HG02981 (cell line): Measurements from ENCODE around the gene NIT1.

Source experiments
- ATAC-seq: cut with Tn5 transposase; IDR thresholded peaks from one replicate; pipeline ENCODE4 v1.9.1; 2021; ENCODE audit warnings: mild to moderate bottlenecking, moderate library complexity; ENCODE audit not compliant: unreplicated experiment

NIT1 gene

DNA sequence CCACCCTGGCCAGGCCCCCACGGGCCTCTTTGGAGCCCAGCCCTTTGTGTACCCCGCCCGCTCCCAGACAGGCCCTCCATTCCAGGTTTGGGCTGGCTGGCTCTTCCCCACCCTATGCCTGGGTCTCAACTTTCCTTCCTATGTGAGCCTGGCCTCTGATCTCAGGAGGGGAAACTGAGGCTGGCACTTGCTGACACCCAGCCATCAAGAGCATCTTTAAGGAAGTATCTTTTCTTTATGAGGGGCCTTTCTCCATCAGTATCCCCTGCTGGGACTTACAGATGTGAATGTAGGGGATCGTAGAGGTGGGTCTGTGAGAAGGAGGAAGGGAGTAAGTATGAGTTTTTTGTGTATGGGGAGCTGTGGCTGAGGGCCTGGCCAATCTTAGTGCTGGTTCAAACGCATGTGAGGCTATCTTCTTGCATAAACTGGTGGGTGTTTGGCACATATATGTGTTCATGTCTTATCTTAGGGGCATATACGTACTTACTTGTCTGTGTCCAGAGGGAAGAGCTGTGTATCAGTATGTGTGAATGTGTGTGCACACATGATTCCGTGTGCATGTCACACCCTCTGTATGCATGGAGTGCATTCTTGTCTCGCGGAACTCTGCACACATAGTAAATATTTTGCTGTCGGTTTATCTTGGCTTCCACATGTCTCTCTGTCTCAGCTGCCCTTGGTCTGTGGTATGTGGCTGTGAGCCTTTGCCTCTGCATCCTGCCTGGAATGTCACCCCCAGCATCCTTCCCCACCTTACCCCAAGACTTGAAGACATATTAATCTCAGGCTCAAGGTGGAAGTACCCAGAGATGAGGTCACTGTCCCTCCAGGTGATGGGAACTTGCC lies 33.9 kb upstream of the NIT1 start:
- no peak for ATAC-seq

- ATAC-seq = no peak
Observed at GRCh38 chr1:161084597-161084988, 33.3 kb upstream of the NIT1 start.

- ATAC-seq = no peak
Observed at GRCh38 chr1:161085165-161085564, 32.7 kb upstream of the NIT1 start.

GRCh38 chr1:161086457-161086856 lies 31.4 kb upstream of the NIT1 start:
- ATAC-seq = no peak

DNA sequence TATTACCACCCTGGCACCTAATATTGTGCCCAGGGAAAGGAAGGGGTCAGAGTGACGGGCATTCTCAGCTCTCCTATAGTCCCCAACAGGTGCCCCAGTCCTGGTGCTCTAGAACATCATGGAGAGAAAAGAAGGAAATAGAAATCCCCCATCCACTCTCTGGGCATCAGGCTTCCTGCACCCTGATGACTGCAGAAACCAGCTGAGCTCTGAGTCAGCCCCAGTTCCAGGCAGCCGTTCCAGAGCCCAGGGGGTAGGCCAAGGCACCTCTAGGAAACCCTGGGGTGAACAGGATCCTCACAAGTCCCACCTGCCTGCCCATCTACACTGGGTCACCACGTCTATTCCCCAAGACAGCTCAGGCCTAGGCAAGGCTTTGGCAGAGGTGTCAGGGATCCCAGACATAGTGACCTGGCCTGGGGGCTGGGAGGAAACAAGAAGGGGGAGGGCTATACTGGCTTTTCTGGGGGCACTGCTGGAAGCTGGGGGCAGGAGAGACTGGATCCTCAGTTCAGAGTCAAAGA lies 29.3 kb upstream of the NIT1 start:
- no peak for ATAC-seq

DNA sequence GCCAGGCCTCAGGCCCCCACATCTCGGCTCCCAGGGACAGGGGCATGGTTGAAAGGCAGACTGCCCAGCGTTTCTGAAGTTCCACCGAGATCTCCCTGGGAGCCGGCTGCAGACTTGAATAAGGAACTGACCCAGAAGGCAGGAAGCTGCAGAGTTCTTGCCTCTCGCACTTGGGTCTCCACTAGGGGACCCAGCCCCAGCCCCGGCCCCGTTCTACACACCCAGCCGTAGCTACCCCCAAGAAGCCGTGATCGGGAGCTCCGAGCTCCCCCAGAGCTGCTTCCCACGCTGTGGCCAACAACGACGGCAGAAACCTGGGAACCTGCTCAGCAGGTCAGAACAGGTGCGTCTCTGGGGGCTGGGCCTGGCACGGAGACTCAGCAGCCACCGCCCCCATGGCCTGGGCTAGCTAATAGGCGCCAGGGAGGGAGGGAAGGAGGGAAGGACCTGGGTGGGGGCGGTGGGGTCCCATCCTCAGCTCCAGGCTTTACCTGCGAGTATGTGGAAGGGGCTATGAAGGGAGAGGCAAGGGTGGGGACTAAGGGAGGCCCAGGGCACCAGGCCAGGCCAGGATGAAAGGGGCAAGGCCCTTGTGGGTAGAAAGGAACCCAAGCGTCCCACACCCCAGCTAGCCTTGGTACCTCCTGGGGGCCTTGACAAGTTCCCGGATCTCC lies 28.5 kb upstream of the NIT1 start, which contains the start of gene NECTIN4:
TSS of gene NECTIN4 (minus strand) at position 308 of the 674 bp plus-strand sequence. CDS start at position 46, 262 bp downstream.
- no peak for ATAC-seq

- ATAC-seq = no peak
Observed at GRCh38 chr1:161089938-161090337, 28.0 kb upstream of the NIT1 start.

GRCh38 chr1:161090617-161091016 lies 27.3 kb upstream of the NIT1 start:
- ATAC-seq = no peak

DNA sequence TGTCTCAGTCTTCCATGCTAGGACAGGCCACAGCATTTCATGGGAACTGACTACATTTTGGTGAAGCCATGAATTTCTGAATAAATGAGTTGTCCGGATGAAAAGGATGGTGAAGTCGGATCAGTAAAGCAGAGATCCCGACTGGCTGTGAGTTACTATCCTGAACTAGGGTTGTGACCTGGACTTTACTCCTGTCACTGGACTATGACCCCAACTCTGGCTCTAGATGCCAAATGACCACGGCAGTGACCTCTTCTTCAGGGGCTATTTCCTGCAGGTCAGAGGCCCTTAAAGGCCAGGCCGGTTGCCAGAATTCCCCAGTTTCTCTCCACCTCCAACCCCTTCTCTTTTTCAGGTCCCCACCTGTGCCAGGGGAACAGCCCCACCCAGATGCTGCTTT lies 26.8 kb upstream of the NIT1 start:
- no peak for ATAC-seq

DNA sequence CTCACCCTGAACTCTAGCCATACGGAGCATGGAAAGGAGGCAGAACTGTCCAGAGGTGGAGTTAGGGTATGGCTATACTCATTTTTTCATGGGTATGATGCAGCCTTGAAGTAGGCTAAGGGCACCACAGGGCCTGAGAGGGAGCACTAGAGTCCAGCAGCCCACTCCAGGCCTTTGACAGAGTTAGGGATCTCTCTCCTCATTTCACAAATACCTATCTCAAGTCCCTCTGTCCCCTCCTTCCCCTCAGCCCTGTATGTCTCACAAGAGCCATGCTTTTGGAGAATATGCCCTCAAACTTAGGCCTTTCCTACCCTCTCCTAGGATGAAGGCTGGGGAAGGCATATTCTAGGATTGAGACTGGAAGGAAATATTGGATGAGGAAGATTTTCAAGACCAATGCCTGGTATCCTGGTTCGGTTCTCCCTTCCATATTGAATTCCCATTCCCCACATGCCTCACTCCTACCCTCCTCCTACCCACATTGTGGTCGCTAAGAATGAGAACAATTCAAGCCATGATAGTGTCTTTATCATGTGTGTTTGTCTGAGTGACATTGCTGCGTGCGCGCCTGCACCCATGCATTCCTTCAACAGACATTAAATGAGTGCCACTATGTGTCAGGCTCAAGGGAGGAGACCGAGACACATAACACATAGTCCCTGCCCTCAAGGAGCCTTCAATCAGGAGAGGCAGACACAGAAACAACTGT lies 26.0 kb upstream of the NIT1 start:
- no peak for ATAC-seq

DNA sequence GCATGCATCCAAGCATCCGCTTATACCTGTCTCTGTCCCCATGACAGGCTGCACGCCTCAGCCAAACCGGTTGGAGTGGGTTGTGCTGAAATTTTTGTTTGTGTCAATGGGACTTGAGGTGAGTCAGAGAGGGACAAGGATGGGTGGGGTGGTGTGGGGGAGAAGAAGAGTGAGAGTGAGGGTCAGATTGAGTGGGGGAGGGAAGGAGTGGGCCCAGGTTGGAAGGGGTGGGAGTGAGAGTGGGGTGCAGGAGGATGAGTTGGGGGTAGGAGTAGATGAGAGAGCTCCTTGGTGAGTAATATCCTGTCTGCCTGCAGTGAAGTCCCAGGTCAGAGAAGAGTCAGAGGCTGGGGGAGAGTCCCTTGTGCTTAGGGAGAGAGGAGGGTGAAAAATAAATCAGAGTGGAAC lies 25.3 kb upstream of the NIT1 start:
- no peak for ATAC-seq

DNA sequence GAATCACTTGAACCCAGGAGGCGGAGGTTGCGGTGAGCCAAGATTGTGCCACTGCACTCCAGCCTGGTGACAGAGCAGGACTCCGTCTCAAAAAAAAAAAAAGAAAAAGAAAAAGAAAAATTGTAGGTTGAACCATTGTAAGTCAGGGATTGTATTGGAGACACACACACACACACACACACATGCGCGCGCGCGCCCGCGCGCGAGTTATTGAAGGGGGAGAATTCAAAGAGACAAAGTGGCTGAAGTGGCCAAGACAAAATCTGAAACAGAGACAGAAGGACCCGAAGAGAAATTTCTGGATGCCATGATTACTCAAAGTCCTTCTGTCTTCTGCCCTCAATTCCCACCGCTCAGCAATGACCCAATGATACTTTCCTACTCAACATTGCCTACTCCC lies 23.4 kb upstream of the NIT1 start:
- no peak for ATAC-seq

DNA sequence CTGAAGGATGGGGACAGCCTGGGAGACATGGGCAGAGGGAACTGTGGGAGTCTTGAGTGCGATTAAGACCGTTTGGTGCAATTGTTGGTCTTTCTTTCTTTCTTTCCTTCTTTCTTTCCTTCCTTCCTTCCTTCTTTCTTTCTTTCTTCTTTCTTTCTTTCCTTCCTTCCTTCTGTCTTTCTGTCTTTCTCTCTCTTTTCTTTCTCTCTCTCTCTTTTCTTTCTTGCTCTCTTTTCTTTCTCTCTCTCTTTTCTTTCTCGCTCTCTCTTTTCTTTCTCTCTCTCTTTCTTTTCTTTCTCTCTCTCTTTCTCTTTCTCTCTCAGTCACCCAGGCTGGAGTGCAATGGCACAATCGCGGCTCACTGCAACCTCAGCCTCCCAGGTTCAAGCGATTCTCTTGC lies 22.7 kb upstream of the NIT1 start:
- ATAC-seq = no peak

DNA sequence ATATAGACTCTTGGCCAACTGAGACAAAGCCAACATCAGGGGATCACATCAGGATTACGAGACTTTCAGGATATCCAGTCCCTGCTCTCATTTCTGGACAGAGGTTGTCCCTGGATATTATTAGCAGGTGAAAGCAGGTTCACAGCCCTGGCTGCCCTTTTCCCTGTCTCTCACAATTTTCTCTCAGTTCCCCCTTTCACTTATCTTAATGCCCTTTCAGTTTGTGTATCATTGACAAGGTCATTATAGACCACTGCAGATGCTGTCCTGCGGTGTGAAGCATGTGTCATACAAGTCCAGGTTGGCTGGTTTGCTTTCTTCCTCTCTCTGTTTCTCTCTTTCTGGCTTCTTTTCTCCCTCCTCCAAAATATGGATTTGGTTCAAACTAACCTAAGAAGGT lies 21.9 kb upstream of the NIT1 start:
- peak; percentile 43 for ATAC-seq

DNA sequence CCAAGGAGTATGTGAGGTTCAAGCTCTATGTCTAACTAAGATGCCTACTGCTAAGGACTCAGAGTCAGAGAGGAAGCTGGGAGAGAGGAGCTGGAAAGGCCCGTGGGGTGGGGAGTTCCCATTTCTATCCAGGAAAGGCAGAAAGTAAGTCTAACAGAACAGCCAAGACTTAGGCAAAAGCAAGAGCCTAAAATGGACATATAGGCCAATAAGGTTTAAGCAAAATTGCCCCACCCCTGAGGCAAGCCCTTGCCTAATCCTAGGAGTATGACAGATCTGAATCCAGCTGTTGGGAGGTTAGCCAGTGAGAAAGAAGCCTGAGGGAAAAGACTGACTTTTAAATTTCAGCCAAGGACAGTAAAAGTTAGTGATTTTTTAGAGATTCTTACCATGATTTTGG lies 21.4 kb upstream of the NIT1 start:
- ATAC-seq = peak; percentile 1

DNA sequence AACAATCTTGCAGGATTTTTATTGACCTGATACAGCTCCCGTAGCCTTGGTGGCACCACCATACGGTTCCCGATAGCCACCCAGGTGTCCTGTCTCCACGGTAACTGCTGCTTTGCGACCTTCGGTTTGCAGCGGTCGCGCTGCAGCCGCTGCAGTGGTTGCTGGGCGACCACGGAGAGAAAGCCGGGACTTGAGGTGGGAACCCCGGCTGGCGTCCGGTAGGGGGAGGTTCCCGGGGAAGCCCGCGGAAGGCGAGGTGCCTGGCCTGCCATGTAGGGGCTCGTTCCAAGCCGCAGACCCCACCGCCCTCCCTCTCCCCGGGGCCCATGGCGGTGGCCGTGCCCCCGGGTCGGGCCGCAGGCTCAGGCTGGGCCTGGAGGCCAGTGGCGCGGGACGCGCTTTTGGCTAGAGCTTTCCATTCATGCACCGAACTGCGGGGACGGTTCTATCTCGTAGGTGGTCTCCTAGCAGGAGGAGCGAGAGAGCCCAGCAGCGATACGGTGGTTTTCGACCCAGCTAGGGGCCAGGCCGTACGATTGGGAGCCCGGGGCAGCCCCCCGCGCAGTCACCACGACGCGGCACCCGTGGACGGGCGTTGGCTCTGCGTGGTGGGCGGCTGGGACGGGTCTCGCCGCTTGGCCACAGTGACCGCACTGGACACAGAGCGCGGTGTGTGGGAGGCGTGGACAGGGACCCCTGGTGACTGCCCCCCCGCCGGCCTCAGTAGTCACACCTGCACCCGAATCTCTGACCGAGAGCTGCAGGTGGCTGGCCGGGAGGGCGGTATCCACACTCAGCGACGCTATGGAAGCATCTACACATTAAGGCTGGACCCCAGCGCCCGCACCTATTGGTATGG lies 19.5 kb upstream of the NIT1 start, which contains the start of gene KLHDC9:
TSS of gene KLHDC9 (plus strand) at position 152 of the 859 bp plus-strand sequence. CDS start at position 327, 175 bp downstream.
- ATAC-seq = peak; percentile 69

DNA sequence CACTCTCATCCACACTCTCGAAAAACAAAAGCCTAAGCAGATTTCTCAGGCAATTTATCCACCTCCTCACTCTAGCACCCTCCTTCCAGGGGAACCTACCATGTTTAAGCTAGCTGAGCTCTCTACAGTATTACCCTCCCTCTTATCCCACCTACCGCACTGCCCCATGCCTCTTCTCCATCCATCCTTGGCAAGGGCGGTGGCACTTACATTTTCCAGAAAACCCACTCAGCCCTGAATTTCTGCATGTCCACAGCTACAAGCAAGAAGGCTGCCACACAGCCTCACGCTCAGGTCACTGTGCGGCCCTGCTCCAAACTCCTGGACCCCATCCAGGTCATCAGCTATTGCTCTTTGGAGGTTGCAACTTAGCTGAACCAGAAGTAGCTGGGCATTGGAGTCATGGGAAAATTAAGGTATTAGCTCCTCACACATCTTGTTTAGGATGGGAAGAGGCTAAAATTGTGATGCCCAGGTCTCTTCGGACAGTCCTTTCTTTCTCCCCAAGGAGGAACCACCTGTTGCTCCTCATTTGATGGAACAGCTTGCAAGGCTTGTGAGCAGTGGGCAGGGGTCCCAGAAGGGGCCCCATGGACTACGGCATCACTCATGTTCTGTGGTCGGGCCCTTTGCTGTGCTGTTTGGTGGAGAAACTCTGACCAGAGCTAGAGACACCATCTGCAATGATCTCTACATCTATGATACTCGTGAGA lies 18.7 kb upstream of the NIT1 start:
- no peak for ATAC-seq

- no peak for ATAC-seq
Observed at GRCh38 chr1:161100556-161100955, 17.3 kb upstream of the NIT1 start.

DNA sequence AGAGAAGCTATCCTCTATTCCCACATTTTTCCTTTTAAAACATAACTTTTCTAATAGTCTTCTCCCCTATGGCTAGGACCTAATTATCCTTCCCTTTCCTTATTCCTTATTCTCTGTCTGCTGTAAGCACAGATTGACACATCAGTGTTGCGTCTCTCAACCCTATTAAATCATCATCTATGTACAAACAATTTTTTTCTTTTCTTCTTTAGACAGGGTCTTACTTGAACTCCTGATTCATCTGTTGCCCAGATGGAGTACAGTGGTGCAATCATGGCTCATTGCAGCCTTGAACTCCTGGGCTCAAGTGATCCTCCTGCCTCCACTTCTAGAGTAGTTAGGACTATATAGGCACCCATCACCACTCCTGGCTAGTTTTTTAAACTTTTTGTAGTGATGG lies 11.5 kb upstream of the NIT1 start:
- ATAC-seq = no peak

DNA sequence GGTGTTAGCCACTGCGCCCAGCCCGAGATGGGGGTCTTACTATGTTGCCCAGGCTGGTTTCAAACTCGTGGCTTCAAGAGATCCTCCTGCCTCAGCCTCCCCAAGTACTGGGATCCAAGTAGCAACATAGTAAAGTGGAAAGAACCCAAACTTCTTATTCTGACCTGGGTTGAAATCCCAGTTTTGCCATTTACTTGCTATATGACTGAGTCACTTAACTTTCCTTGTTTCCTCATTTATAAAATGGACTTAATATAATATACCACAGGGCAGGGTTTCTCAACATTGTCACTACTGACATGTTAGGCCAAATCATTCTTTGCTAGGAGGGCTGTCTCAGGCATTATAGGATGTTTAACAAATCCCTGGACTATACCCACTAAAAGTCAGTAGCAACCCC lies 6.8 kb upstream of the NIT1 start:
- no peak for ATAC-seq
